ENCODE results near the gene KAT6B.

DNA sequence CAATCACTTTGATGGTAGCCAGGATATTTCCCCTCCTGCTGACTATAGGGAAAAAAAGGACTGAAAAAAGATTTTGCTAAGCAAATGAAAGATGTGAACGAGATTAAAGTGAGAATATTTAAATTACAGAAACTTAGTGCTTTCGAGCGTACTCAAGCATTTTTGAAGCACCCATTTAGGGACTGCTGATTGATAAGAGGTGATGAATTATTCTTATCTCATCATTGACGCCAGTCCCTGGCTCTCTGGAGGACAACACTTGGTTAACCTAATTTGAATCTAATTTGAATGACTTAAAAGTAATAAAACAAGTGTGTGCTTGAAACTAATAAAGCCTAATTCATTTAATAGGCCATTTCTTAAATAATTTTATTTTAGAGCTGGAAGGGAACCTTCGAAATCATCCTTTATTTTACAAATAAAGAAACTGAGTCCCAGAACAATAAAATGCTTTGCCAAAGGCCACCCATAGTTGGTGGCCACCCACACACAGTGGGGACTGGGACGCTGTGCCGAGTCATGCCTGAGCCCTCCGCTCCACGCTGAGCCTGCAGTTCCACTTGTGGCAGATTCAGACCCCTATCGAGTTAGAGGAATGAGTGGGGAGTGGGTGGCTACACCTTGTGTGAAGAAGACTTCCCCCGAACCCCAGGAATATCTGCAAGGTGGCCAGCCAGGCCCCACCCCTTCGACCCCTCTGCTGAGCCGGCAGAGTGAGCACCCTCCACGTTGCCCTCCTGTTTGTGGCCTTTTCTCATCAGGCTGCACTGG is 223.9 kb downstream of the KAT6B start:
- TF ChIP-seq, protein P1, sequence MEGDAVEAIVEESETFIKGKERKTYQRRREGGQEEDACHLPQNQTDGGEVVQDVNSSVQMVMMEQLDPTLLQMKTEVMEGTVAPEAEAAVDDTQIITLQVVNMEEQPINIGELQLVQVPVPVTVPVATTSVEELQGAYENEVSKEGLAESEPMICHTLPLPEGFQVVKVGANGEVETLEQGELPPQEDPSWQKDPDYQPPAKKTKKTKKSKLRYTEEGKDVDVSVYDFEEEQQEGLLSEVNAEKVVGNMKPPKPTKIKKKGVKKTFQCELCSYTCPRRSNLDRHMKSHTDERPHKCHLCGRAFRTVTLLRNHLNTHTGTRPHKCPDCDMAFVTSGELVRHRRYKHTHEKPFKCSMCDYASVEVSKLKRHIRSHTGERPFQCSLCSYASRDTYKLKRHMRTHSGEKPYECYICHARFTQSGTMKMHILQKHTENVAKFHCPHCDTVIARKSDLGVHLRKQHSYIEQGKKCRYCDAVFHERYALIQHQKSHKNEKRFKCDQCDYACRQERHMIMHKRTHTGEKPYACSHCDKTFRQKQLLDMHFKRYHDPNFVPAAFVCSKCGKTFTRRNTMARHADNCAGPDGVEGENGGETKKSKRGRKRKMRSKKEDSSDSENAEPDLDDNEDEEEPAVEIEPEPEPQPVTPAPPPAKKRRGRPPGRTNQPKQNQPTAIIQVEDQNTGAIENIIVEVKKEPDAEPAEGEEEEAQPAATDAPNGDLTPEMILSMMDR (IDR thresholded peaks at IDR 0.05; ENCODE audit: control extremely low read depth in 1 of 3, insufficient read depth in 1 of 3, low read depth in 1 of 3, low read length in 3 of 3) = no peak
- TF ChIP-seq POLR2AphosphoS5 (IDR thresholded peaks at IDR 0.05; ENCODE audit: low read depth, low read length) (no peak), POLR2A (IDR thresholded peaks at IDR 0.05; ENCODE audit: control extremely low read depth in 1 of 2, low read depth in 2 of 2, low read length in 2 of 2) (no peak), JUN (IDR thresholded peaks at IDR 0.05; ENCODE audit: low read depth, low read length) (no peak), YY1 (IDR thresholded peaks at IDR 0.05; ENCODE audit: low read depth, low read length) (no peak), RFX5 (IDR thresholded peaks at IDR 0.05; ENCODE audit: borderline replicate concordance, low read depth, low read length) (no peak), EZH2 (IDR thresholded peaks at IDR 0.05; ENCODE audit: low read depth, low read length, severe bottlenecking) (no peak), GTF2F1 (IDR thresholded peaks at IDR 0.05; ENCODE audit: borderline replicate concordance, low read depth, low read length) (no peak), EGR1 (IDR thresholded peaks at IDR 0.05; ENCODE audit: borderline replicate concordance, low read depth, low read length) (no peak), CREB1 (IDR thresholded peaks at IDR 0.05) (no peak)
- TF ChIP-seq, protein P2, sequence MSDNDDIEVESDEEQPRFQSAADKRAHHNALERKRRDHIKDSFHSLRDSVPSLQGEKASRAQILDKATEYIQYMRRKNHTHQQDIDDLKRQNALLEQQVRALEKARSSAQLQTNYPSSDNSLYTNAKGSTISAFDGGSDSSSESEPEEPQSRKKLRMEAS (IDR thresholded peaks at IDR 0.05) = no peak

All from H1 (cell line).